ENCODE measurements around the gene SLC35D2.

- TF ChIP-seq CTCF (conservative IDR thresholded peaks at IDR 0.05; ENCODE audit: low read length) (no peak), EZH2phosphoT487 (IDR thresholded peaks at IDR 0.05; ENCODE audit: borderline replicate concordance, low read depth, low read length) (no peak)
Measured at GRCh38 chr9:96350866-96351265, 32.6 kb downstream of the SLC35D2 start.
